HEK293T (cell line): ENCODE measurements around the gene HCFC1R1.
A peak's percentile ranks its signal among the peaks of the same experiment; 100 is the strongest.

Experiments used
- CTCF ChIA-PET: fragments of 350-600 bp; formaldehyde crosslinking; extraction: SDS; loops from one replicate; lab custom pipeline; 2021; ENCODE audit warnings: antibody characterized with exemption, inconsistent platforms; lab: Yijun Ruan, JAX
- POLR2A ChIA-PET: fragments of 350-600 bp; formaldehyde crosslinking; extraction: SDS; loops from one replicate; lab custom pipeline; 2020; ENCODE audit warnings: antibody characterized with exemption, inconsistent platforms; lab: Yijun Ruan, JAX
- DNase-seq: peaks from one replicate; pipeline ENCODE4 v3.0.0; 2012; ENCODE audit warnings: mixed read lengths; ENCODE audit errors: extremely low spot score
- ARNT ChIP-seq: fragments of 450-650 bp; IDR thresholded peaks from 2 replicates; pipeline ENCODE4 v1.6.1; 2017; ENCODE audit warnings: mild to moderate bottlenecking
- BHLHE40 ChIP-seq: fragments of 450-650 bp; IDR thresholded peaks from 2 replicates; pipeline ENCODE4 v1.6.1; 2016; ENCODE audit warnings: mild to moderate bottlenecking, moderate library complexity, borderline replicate concordance
- CTBP1 ChIP-seq: fragments of 450-650 bp; IDR thresholded peaks from 2 replicates; pipeline ENCODE4 v1.6.1; 2016; ENCODE audit warnings: borderline replicate concordance
- ELF4 ChIP-seq: fragments of 450-650 bp; IDR thresholded peaks from 2 replicates; pipeline ENCODE4 v1.6.1; 2017; ENCODE audit warnings: antibody characterized with exemption
- FOXA1 ChIP-seq: fragments of 450-650 bp; IDR thresholded peaks from 2 replicates; pipeline ENCODE4 v1.6.1; 2016; ENCODE audit warnings: mild to moderate bottlenecking
- FOXK2 ChIP-seq: fragments of 450-650 bp; IDR thresholded peaks from 2 replicates; pipeline ENCODE4 v1.6.1; 2016; ENCODE audit warnings: mild to moderate bottlenecking
- FOXM1 ChIP-seq: fragments of 450-650 bp; IDR thresholded peaks from 2 replicates; pipeline ENCODE4 v1.6.1; 2017; ENCODE audit warnings: mild to moderate bottlenecking, borderline replicate concordance
- HDGF ChIP-seq: fragments of 450-650 bp; IDR thresholded peaks from 2 replicates; pipeline ENCODE4 v1.6.1; 2017; ENCODE audit warnings: antibody characterized with exemption, borderline replicate concordance
- L3MBTL2 ChIP-seq: fragments of 450-650 bp; conservative IDR thresholded peaks from 2 replicates; pipeline ENCODE4 v1.6.1; 2016; ENCODE audit warnings: mild to moderate bottlenecking
- LEF1 ChIP-seq: fragments of 450-650 bp; IDR thresholded peaks from 2 replicates; pipeline ENCODE4 v1.6.1; 2017; ENCODE audit warnings: mild to moderate bottlenecking, borderline replicate concordance
- NFRKB ChIP-seq: fragments of 450-650 bp; IDR thresholded peaks from 2 replicates; pipeline ENCODE4 v1.6.1; 2016; ENCODE audit warnings: mild to moderate bottlenecking, moderate library complexity
- SP1 ChIP-seq: fragments of 450-650 bp; IDR thresholded peaks from 2 replicates; pipeline ENCODE4 v1.6.1; 2017
- SUZ12 ChIP-seq: fragments of 450-650 bp; IDR thresholded peaks from 2 replicates; pipeline ENCODE4 v1.6.1; 2016; ENCODE audit warnings: mild to moderate bottlenecking
- TARDBP ChIP-seq: fragments of 450-650 bp; IDR thresholded peaks from 2 replicates; pipeline ENCODE4 v1.6.1; 2016
- ZNF384 ChIP-seq: fragments of 450-650 bp; IDR thresholded peaks from 2 replicates; pipeline ENCODE4 v1.6.1; 2016
- TF ChIP-seq, protein P1 (sequence below): fragments of 450-650 bp; IDR thresholded peaks from 2 replicates; pipeline ENCODE4 v1.6.1; 2016

Gene HCFC1R1

DNA sequence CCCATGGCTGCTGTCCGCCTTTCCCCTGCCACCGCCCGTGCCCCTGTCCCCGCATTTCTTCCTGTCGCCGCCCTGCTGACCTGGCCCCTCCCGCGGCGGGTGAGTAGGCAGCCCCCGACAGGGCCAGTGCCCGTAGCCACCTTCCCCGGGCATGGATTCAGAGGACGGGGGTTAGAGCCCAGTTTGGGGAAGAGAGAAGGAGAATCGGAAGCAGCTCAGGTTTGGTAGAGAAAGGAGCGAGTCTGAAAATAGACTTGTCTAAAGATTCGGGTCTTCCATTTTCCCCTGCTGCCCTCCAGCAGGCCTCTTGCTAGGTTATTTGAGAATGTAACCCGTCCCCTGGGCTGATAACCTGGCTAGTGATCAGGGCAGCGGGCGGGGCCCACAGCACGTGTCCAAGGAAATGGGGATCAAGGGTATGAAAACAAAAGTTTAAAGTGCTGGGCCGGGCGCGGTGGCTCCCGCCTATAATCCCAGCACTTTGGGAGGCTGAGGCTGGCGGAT is 18.9 kb downstream of the HCFC1R1 start:
- TF ChIP-seq TARDBP (no peak), SP1 (no peak), L3MBTL2 (no peak), HDGF (no peak), NFRKB (no peak), BHLHE40 (no peak), SUZ12 (no peak), FOXA1 (no peak), ARNT (no peak), ELF4 (no peak), CTBP1 (no peak)
- ChIA-PET POLR2A (interaction anchor here (1.5 to 5.3 kb wide), 5 partner anchors 16 to 35 kb away, joined by 3 to 60 read pairs (median 6); partner anchors contain the start of genes CLDN6, HCFC1R1, PKMYT1 and THOC6), CTCF (interaction anchor here (1.3 to 4.1 kb wide), 2 partner anchors 23 to 27 kb away, joined by 13 to 20 read pairs; no protein-coding TSS in a partner anchor)

DNA sequence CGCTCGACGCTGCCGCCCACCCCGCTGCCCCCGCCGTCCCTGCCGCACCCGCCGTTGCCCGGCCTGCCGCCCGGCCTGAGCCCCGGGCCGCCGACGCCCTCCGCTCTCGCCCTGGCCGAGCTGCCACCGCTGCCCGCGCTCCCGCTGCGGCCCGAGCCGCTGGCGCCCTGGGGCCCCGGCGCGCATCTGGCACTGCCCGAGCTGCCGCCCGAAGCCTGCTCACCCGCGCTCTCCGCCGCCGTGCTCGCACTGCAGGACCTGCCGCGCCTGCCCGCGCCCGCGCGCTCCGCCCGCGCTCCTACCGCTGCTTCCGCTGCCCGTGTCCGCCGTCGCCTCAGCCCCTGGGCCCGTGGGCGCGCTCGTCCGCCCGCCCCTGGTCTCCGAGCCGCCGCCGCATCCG is 19.4 kb downstream of the HCFC1R1 start:
- CTCF ChIA-PET: interaction anchor here (0.9 to 4.1 kb wide), 3 partner anchors 19 to 27 kb away, joined by 3 to 20 read pairs (median 13); no protein-coding TSS in a partner anchor
- POLR2A ChIA-PET: interaction anchor here (1.0 to 5.3 kb wide), 6 partner anchors 17 to 34 kb away, joined by 3 to 60 read pairs (median 4); partner anchors contain the start of genes CLDN6, HCFC1R1, PKMYT1 and THOC6
- no peak for DNase-seq
- TF ChIP-seq TARDBP (no peak), SP1 (no peak), ELF4 (no peak), SUZ12 (no peak), FOXK2 (no peak), FOXM1 (no peak), ZNF384 (no peak)

More for the DNA sequence above, 18.9 kb downstream of the HCFC1R1 start:
- DNase-seq: no peak

DNA sequence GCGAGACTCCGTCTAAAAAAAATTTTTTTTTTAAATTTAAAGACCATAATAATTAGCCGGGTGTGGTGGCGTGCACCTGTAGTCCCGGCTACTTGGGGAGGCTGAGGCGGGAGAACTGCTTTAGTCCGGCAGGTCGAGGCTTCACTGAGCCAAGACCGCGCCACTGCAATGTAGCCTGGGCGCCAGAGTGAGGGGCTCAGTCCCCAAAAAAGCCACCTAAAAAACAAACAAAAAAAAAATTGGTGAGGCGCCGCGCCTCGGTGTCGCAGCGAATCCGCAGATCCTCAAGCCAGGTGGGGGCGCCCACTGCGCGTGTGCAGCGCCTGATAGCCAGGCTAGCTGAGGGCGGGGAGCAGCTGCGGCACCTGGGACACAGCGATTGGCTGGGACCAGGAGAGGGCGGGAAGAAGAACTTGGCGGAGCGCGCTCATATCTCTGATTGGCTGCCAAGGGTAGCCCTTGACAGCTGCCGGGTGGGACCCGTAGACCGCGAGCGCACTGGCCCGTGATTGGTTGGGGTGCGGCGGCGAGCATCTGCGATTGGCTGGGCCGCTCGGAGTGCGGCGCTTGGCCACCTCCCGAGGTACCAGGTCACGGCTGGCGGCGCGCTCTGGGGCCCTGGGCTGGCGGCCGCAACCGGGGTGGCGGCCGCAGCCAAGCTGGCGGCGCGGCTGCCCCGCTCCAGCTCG is 20.0 kb downstream of the HCFC1R1 start:
- peak; percentile 99 for DNase-seq
- ChIA-PET POLR2A (interaction anchor here (1.0 to 5.3 kb wide), 6 partner anchors 17 to 34 kb away, joined by 3 to 60 read pairs (median 4); partner anchors contain the start of genes CLDN6, HCFC1R1, PKMYT1 and THOC6), CTCF (interaction anchor here (0.9 to 4.1 kb wide), 3 partner anchors 19 to 28 kb away, joined by 3 to 20 read pairs (median 13); no protein-coding TSS in a partner anchor)
- TF ChIP-seq BHLHE40: no peak
- TF ChIP-seq, protein P1, sequence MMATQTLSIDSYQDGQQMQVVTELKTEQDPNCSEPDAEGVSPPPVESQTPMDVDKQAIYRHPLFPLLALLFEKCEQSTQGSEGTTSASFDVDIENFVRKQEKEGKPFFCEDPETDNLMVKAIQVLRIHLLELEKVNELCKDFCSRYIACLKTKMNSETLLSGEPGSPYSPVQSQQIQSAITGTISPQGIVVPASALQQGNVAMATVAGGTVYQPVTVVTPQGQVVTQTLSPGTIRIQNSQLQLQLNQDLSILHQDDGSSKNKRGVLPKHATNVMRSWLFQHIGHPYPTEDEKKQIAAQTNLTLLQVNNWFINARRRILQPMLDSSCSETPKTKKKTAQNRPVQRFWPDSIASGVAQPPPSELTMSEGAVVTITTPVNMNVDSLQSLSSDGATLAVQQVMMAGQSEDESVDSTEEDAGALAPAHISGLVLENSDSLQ: peak; percentile 97
- peak; percentile 37; the same call in 1 of the 2 replicates for TF ChIP-seq LEF1
- no peak for TF ChIP-seq FOXA1
- no peak for TF ChIP-seq SUZ12
- no peak for TF ChIP-seq ARNT
- TF ChIP-seq FOXM1: no peak
- no peak for TF ChIP-seq ELF4
- no peak for TF ChIP-seq HDGF
- TF ChIP-seq ZNF384: no peak
- TF ChIP-seq L3MBTL2: peak; percentile 81
- peak; percentile 90 for TF ChIP-seq CTBP1
- no peak for TF ChIP-seq TARDBP
- TF ChIP-seq SP1: no peak
- no peak for TF ChIP-seq NFRKB
- no peak for TF ChIP-seq FOXK2

DNA sequence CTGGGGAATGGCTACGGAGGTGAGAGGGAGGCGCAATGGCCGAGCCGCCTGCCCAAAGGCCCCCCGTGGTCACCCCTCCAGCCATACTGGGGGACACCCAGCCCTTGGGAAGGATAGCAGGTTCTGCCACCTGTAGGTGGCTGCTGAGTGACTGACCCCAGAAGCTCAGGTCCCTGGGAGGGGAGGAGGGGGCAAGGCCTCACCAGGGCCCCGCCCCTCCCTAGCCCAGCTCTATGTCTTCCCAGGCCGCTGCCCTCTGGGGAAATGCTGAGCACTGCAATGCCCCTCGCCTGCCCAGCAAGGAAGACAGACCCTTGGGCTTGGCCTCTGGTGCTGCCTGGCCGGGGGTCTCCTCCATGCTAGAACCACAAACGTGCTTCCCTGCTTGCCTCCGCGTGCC is 22.4 kb downstream of the HCFC1R1 start:
- ChIA-PET POLR2A (interaction anchor here (0.8 to 1.6 kb wide), 3 partner anchors 10 to 21 kb away, joined by 3 to 6 read pairs (median 3); partner anchors contain the start of genes PKMYT1 and TNFRSF12A), CTCF (interaction anchor here (4.1 kb wide), 1 partner anchor 27 kb away, joined by 20 read pairs; no protein-coding TSS in a partner anchor)
- DNase-seq: no peak
- TF ChIP-seq, protein P1: no peak
- TF ChIP-seq FOXK2: no peak
- TF ChIP-seq TARDBP: no peak
- TF ChIP-seq CTBP1: no peak
- no peak for TF ChIP-seq BHLHE40
- TF ChIP-seq LEF1: no peak
- no peak for TF ChIP-seq L3MBTL2

DNA sequence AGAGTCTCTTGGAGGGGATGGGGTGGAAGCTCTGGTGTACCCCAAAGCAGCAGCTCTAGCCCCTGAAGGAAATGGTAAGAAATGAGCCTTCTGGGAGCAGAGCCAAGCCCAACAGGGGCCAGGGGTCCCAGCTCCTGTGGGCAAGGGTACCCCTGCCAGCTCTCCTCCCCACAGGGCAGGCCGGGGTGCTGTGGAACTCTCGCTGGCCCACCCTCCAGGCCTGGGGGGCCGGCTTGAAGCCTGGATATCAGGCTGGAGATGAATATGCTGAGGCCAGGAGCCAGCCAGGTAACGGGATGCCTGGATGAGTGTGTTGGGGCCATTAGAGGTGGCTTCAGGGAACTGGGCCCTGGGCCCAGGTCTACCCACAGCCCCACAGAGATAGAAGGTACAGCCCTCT is 23.2 kb downstream of the HCFC1R1 start:
- DNase-seq: no peak
- POLR2A ChIA-PET: interaction anchor here (0.8 to 1.0 kb wide), 3 partner anchors 11 to 20 kb away, joined by 3 to 4 read pairs (median 3); partner anchors contain the start of gene PKMYT1
- CTCF ChIA-PET: interaction anchor here (1.4 kb wide), 1 partner anchor 27 kb away, joined by 4 read pairs; no protein-coding TSS in a partner anchor
- TF ChIP-seq, protein P1: no peak
- TF ChIP-seq CTBP1 (no peak), SUZ12 (no peak), L3MBTL2 (no peak), NFRKB (no peak), ELF4 (no peak)

DNA sequence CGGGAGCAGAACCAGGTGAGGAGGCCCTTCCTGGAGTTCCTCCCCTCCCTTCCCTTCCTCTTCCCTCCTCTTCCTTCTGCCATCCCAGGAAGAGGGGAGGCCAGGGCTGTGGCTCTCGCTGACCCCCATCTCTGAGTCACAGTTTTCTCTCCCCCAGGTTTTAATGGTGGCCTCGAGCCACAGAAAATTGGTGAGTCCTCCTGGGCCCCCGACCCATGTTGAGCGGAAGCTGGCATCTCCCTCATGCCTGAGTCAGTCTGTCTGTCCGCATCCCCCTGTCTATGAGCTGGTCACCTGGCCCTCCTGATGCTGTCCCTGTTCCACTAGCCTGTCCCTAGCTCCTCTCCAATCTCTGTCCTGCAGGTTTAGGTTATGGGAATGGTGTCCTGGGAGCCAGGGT is 23.8 kb downstream of the HCFC1R1 start:
- POLR2A ChIA-PET: interaction anchor here (0.9 kb wide), 1 partner anchor 11 kb away, joined by 4 read pairs; no protein-coding TSS in a partner anchor
- TF ChIP-seq FOXM1 (no peak), ZNF384 (no peak), ARNT (no peak), CTBP1 (no peak), HDGF (no peak), LEF1 (no peak), FOXK2 (no peak), TARDBP (no peak), BHLHE40 (no peak), SUZ12 (no peak), NFRKB (no peak)
- TF ChIP-seq, protein P1: no peak
- CTCF ChIA-PET: interaction anchor here (1.4 kb wide), 1 partner anchor 28 kb away, joined by 4 read pairs; no protein-coding TSS in a partner anchor
- no peak for DNase-seq
